Measurements from ENCODE around the gene RHOF.

RHOF gene

DNA sequence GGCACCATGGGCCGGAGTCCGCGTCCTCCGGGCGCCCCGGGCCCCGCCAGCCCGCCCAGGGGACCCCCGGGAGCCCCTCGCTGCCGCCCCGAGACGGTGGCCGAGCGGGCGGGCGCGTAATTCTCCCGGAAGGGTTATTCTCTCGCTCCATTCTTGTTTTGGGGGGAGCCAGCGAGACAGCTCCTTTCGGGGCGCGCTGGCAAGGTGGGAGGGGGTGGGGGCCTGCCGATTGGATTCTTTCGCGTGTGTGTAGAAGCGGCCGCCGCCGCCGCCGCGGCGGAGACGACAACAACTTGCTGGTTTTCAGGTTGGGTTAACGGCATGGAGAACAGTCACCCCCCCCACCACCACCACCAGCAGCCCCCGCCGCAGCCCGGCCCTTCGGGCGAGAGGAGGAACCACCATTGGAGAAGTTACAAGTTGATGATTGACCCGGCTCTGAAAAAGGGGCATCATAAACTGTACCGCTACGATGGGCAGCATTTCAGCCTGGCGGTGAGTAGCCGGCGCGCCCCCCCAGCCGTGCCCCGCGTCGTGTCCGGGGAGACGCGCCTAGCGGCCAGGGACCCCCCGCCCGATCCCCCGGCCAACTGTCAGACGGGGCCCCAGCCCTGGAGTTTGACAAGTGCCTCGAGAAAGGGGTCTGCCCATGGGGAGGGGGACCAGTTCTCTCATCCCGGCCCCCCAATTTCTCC is 11.1 kb upstream of the RHOF start:
- DNase-seq, result no peak

DNA sequence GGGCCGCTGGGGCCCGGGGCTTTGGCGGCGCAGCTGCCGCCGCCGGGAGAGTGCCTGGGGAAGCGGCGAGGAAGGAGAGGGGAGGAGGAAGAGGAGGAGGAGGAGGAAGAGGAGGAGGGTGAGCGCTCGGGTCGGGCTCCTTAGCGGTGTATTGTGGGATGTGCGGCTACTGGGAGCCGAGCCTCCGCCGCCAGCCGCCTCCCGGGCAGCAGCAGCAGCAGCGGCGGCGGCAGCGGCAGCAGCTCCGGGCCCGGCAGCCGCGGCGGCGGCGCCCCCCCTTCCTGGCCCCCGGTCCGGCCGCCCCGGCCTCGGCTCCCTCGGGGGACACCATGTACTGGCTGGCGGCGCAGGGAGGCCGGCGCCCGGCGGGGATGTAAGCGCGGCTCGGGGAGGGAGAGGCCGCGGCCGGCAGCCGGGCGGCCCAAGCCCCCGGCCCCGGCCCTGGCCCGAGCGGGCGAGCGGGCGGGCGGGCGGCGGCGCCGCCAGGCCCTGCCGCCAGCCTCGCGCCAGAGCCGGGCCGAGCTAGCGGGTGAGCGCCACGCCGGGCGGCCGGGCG is 10.5 kb upstream of the RHOF start, which contains the start of gene SETD1B:
SETD1B (plus strand) TSS at position 149 of the 556 bp plus-strand sequence. CDS start 729 bp downstream, outside the sequence.
- DNase-seq, result no peak

DNA sequence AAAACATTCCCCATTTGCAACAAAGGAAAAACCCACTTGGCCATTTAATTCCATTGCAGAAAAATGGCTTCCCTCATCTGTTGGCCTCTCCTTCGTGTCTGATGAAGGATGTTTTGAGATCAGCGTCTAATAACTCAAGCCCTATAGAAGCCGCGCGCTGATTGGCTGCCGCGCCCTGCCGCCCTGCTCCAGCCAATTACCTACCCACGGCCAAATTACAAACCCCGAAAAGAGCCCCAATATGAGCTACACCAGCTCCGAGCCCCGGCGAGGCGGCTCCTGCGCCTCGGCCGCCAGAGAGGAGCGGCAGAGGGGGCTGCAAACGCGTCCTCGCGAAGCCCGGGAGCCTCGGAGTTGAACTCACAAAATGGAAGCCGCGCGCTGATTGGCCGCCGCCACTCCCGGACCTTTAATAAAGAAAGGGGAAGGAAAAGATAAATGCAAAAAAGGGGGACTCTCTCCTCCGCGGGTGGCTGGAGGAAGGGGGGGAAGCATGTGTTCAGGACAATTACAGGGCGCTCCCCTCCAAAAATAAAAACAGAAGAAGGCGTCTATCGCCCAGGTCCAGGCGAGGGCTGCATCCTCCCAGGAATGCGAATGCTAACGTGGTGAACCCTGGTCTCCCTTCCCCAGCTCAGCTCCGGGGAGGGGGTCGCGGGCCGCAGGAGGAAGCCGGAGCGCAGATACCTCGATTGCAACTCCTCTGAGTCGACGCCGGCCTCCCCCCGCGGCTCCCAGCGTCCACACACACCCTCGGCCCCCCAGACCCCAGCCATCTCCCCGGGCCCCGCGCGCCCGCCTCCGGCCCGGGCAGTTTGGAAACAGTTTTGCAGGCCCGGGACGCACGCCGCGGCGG is 9.6 kb upstream of the RHOF start:
- peak; percentile 92 for DNase-seq

DNA sequence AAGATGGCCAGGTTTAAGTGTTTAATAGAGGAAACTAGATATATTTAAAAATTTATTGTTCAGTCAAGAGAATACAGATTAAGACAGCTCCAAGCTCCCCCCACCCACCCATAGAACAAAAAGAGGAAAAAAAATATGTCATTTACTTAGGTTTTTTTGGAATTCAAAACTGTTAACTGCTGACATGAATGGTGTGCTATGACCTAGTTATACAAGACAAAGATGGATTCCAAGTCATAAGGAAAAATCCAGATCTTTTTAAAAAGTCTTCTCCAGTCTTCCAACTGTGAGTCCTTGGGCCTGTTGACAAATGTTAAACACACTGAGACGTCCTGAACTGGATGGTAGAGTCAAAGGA is 9.0 kb upstream of the RHOF start:
- no peak for DNase-seq

DNA sequence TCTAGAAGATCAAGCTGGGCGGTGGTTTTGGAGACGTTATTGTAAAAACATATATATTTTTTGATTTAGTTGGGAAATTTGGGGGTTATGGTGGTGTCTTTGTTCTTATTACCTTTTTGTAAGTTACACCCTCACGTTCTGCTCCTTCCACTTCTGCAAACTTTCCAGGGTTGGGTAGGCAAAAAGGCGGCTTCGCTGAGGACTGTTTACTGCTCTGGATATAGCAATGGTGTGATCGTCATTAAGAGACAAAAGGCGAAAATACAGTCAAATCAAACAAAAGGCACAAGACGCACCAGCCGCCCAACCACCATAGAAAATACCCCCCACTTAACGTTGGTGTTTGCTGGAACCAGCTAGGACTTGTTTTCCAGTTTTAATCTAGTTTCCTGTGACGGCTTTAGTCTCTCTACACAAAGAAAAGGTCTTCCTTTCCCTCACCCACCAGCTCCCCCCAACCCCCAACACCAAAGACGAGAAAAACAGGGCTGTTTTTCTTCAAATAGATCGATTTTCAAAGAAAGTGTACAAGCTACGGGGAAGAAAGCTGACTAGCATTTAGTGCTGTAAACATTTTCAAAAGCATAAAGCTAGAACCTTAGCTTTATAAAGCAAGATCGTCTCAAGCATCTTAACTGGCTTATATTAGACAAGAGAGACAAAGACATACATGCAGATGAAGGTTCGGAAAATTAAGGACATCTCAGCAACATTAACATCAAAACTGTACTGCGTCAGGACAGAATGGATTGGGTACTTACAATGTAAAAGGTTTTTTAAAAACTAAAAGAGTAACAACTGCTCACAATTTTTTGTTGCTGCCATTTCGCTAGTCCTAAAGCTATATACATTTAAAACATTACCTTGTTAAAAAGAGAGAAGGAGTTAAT is 8.4 kb upstream of the RHOF start:
- DNase-seq, result no peak

DNA sequence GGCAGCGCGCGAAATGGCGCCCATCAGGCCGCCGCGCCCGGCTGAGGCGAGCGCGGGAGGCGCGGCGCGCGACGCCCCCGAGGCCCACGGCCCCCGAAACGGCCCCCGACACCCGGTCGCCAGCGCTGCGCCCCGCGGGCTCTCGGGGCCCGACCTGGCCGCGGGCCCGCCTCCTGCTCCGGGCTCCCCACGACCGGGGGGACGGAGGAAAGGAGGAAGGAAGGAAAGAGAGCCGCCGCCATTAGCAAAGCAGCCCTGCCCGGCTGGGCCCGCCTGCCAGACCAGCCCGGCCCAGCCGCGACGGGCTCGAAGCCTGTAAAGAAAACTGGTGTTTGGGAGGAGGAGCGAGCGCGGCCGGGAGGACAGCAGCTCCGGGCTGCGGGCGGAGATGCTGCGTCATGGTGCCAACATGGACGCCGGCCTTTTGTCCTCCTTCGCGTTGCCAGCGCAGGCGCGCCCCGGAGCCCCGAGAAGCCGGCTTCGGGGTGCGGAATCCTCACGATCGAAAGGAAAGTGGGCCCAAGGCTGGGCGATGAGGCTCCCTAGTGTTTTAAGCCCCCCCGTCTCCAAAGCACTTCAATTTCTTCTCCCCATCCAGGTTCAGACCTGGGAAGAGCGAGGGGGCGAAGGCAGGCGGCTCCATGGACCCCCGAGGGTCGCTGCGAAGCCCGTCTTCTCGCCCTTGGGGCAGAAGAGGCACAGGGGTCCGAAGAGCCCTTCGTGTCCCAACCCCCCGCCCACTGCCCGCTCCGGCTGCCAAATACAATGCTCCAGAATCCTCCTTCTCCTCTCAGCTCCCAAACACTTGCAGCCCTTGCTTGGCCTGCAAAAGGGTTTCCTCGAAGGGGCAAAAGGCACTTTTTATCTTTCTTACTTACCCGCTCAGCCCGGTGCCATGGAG is 7.5 kb upstream of the RHOF start:
- peak; percentile 86 for DNase-seq

DNA sequence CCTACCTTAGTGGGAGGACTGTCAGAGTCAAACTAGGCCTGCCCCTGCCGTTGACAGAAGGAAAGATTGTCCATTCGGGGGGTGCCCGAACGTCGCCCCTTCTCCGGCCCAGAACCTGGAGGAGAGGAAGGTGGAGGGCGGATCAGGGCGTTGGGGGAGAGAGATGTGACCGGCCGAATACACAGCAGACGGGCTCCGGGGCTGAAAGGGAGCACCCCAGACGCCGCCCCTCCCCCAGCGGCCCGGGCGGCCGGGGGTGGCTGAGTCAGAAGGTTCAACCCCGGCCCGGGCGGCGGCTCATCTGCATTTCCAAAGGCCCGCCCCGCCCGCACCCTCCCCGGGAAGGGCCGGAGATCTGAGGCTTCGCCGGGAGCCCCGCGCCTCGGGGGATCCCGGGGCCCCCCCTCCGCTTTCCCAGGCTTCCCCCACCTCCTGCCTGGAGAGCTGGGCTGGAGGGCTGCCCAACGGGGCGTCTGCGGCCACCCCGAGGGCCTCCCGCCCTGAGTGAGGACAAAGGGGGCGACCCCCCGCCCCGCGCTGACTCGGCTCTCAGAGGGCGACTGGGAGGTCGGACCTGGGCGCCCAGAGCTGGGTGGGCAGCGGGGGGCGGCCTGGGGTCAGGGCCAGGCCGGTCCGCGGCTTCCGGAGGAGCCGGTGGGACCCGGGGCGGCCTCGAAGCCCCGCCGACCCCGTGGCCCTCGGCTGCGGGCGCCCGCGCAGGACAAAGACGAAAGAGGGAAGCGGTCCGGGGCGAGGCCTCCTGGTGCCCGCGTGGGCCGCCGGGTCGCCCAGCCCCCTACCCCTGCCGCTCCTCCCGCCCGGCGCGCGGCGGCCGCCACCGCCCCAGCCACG is 6.6 kb upstream of the RHOF start:
- peak; percentile 91 for DNase-seq

DNA sequence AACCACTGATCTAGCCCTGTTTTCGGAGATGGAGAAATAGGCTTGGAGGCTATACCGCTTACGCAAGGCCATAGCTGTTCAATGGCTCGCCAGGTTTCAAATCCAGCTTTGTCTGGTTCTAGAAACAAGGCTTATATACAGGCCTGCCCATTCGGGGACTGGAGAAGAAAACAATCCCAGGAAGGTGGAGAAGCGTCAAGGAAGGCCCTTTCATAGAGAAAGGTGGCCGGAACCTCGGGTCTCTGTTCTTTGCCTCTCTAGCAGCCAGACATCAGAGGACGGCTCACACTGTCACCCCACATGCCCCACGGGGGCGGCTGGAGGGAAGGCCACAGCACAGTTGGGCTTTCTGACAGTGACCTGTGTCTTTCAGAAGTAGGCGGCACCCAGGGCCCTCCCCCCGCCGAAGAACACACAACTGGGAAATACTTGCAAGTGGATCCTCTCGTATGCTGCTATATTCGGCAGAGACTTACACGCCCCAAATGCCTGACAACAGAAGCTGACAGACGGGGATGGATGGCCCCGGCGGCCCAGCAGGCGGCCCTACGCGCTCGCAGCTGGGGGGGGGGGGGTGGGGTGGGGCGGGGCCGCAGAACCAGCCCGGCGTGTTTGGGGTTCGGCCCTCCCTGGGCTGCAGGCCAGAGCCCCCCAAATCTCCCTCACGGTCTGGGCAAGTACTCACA is 5.8 kb upstream of the RHOF start:
- DNase-seq, result peak; percentile 76

DNA sequence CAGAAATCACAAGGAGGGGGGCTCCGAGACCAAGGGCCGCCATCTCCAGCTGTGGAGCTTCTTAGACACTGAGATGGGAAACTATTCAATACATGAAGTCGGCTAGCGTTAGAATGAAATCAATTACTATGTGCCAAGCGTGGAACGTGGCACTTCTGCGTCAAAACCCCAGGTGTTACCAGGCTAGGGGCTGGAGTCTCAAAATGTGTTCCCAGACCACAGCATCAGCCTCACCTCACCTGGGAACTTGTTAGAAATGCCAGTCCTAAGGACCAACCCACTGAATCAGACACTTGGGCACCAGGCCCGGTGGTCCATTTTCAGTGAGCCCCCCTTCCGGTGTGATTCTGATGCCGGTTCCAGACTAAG is 5.3 kb upstream of the RHOF start:
- no peak for DNase-seq

DNA sequence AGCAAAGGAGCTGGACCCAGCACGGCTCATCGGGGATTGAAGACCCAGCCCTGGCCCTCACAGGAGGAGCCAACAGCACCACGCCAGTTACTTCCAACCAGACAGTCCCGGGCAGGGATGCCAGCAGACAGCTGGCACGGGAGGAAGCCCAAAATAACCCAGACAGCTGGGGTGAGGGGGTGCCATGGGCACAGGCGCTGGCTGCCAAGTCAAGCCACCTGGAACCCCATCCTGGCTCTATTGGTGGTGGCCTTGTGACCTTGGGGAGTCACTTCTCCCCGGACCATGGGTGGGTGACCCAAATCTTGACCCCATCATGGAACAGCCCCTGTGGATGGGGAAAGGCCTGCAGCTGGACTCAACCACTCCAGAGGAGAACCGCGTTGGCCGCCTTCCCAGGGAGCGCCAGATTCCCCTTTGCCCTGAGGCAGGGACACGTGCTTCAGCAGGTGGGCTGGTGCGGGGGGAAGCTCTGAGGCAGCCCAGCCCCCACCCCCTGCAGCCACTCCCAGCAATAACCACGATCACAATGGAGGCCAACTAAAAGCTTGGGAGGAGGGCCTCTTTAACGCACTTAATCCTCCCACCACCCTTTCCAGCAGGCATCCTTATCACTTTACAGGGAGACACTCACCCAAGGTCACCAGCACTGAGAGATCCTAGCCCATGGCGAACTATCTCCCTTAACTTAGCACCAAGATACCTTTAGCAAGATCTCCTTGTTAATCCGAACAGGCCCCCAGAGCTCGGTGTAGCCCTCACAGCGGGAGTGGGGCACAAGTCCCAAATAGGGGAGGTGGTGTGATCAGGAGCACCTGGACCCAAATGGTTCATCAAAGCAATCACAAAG is 4.7 kb upstream of the RHOF start:
- DNase-seq, result no peak

DNA sequence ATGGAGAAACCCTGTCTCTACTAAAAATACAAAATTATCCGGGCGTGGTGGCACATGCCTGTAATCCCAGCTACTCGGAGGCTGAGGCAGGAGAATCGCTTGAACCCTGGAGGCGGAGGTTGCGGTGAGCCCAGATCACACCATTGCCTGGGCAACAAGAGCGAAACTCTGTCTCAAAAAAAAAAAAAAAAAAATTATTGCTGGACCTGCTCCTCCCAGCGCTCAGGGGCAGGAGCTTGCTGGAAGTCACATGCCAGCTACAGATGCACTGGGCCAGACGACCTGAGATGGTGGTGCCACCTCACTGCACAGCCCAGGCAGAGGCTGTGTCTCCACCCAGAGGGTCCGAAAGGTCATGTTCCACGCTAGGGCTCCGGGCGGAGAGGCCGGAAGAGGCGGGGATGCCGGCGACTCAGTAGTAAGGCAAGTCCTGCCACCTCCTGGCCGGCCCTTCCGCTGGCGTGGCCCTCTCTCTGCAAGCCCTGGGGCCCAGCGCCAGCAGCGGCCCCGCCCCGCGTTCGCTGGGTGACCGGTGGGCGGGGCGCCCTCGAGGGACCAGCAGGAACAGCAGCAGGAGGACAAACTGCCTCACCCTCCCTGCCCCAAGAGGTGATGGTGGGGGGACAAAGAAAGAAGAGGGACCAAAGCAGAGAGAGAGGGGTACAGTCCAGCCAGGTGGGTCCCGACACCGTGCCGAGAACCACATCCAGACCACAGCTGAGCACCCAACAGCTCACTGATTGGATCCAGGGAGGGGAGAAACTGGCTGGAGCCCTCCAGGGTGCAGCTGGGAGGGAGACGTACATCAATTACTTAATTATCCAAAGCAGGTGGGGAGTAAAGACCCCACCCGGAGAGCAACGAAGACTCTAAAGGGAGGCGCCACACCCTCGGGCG is 3.6 kb upstream of the RHOF start:
- no peak for DNase-seq

DNA sequence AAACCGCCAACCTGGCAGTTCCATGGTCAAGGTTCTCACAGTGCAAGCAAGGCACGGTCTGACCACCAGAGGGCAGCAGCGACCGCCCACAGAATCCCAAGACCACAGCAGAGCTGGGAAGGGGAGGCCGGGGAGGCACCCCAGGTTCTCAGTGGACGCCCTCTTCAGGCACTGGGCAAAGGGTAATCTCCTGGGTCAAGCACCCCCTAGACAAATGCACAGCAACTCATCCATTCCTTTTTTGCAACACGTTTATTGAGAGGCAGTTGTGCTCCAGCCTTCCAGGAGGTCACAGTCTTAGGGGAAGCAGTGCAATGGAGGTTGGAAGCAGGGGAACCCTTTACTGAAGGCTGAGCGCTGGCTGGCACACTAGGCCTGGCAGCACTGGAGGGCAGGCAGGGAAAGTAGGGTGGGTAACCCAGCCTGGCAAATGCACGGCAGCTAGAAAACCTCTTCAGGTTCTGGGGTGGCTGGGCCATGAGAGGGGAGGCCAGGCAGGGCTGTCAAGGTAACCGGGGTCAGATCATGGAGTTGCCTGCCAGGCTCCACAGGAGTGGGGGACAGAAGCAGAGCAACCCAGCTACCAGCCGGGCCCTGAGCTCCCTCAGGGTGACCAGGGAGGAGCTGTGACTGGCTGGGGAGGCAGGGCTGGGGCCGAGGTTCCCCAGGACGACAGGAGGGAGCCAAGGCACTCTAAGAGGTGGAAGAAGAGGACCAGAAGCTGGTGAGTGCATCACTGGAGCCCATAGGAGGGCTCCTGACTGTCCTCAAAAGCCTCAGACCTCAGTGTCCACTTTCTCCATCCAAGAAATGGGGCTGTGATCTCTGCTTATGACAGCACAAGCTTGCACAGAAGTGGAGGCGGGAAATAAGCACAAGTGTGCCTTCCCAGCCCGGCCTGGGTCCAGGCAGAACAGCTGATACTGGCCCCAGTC is 1.8 kb upstream of the RHOF start:
- peak; percentile 94 for DNase-seq

DNA sequence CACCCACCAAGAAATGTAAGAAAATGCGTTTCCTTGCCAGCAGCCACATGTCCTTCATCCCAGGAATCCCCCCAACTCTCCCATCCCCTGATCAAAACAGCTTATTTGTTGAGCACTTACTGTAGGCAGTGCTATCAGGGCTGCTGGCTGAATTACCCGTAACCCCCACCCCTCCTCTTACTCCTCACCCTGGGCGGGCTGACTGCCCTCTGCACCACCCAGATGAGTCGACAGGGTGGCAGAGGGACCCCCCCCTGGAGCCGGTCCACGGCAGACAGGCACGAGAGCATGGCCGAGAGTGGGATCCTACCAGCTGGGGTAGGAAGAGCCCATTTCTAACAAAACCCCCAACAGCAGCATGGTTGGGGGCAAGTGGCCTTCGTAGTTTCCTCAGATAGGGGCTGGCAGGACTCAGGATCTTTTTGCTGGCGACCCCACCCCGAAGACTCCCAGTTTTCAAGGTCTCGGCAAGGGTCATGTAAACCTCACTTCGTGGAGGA is 1.1 kb upstream of the RHOF start:
- no peak for DNase-seq

DNA sequence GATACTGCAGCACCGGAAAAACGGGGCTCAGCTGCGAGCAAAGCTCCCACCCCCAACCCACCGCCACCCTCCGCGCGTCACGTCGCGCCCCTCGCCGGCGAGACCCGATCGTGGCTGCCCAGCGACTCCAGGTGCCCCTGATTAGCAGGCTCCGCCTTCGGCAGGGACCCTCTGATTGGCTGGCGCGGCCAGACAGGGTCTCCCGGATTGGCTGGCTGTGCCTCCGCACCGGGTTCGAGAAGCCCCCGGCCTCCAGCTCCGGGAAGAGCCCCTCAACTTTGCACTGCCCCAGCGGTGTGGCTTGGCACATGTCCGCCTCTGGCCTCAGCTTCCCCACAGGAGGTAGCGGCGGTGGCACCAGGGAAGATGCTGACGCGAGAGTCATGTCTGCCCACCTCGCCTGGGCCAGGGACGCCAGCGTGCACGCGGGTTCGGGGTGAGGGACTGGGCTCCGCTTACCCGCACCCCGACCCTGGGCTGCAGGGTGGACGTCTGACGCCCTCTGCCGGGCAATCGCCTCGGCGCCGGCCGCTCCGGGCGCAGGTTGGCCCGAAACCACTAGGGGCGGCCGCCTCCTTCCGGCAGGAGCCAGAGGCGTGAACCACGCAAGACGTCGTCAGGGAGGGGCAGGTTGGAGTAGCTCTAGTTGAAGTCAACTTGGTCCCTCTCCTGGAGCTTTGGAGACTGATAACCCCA is 498 bp upstream of the RHOF start:
- DNase-seq, result peak; percentile 97

DNA sequence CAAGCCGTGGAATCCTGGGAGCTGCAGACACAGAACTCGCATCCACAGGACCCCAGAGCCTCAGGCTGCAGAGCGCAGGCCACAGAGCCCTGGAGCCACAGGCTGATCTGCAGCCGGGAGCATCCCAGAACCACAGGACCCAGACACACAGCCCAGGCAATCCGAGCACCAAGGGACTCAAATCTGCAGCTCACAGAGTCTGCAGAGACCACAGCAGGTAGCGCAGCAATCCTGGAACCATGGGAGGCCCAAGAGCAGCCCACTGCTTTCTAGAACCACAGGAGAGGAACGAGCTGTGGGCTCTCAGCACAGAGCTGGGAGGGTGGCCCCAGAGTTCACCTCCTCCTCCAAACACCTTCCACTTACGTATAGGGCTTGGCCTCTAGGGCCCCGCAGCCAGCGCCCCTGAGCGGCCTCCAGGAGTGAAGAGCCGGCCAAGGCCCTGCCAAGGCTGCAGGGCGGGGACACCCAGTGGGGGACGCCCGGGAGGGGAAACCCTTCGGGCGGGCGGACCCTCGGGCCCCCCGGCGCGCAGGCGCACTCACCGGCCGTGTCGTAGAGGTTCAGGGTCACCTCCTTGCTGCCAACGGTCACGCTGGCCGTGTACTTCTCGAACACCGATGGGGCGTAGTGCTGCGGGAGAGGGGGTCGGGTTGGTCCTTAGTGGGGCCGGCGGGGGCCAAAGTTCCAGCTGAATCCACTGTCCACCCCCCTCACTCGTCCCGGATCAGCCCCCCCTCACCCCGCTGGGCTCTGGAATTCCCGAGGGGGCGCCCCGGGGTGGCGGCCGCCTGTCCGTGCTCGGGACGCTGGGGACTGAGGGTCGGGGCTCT is 665 bp downstream of the RHOF start:
- peak; percentile 83 for DNase-seq

Data from activated CD8-positive, alpha-beta memory T cell treated with anti-CD3 and anti-CD28 coated beads, Interleukin-2, amount 50 U/mL, for 48 hours (primary cell).